GM19023 (cell line): Measurements from ENCODE around the gene PHEX.

ENCODE experiments used
- ATAC-seq: cut with Tn5 transposase; IDR thresholded peaks from one replicate; pipeline ENCODE4 v1.9.1; 2021; ENCODE audit warnings: mild to moderate bottlenecking, moderate library complexity; ENCODE audit not compliant: unreplicated experiment

The PHEX gene

DNA sequence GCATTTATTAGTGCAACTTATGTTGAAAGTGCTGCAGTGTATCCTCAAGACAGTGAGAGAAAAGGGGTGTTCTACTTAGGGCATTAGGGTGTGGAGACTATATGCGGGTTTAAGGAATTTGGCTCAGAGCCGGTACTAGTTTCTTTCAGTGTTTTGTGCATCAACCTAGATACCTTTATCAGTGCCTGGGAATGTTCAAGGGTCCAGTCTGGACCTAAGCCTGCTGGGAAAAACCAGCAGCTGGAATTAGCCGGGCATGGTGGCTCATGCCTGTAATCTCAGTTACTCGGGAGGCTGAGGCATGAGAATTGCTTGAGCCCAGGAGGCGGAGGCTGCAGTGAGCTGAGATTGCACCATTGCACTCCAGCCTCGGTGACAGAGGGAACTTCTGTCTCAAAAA lies 7.4 kb downstream of the PHEX start:
- no peak for ATAC-seq

GRCh38 chrX:22040184-22040583 lies 8.1 kb downstream of the PHEX start:
- no peak for ATAC-seq

- no peak for ATAC-seq
These were observed 9.9 kb downstream of the PHEX start for GRCh38 chrX:22041907-22042530.

- no peak for ATAC-seq
These were observed 11.7 kb downstream of the PHEX start for GRCh38 chrX:22043872-22044271.

DNA sequence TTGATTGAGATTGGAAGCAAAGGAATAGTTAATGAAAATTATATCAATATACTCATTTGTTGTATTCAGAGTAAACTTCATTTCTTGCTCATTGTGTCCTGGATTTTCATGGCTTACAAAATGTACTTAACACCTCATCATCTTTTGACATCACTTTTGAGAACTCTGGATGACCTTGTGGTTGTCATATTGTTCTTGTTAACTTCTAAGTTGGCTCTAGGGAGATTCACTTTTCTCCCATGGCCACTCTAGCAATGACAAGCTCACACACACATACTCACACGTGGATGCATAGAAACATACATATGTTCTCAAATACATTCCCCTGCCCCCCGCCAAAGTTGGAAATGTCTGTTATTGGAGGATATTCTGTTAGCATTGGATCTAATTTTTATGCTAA lies 15.3 kb downstream of the PHEX start:
- ATAC-seq, result no peak

DNA sequence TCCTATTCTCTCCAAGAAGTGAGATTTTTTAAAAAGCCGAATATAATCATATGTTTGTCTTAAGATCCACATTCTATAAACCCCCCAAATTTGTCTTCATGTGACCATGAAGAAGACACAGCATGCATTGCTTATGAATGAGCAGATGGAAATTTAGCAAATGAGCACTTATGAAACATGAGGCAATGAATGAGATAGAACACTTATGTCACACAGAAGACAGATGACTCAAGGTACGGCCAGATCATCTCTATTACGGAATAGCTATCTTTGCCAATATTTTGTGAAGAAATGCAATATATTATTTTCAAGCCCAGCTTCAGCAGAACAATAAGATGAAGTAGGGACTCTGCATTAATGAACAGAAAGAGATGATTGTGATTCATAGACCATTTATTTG lies 21.4 kb downstream of the PHEX start:
- ATAC-seq, result no peak

DNA sequence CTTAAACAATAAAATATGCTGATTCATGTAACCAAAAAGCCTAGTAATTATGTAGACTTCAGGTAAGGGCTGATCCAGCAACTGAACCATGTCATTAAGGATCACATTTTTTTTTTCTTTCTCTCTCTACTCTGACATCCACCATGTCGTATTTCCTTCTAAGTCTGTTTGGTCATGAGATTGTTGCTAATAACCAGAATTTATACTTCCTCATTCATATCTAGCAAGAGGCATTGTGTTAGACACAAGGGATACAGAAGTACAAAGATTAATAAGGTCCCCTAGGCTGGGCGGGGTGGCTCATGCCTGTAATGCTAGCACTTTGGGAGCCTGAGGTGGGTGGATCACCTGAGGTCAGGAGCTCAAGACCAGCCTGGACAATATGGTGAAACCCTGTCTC lies 24.1 kb downstream of the PHEX start:
- ATAC-seq, result no peak

DNA sequence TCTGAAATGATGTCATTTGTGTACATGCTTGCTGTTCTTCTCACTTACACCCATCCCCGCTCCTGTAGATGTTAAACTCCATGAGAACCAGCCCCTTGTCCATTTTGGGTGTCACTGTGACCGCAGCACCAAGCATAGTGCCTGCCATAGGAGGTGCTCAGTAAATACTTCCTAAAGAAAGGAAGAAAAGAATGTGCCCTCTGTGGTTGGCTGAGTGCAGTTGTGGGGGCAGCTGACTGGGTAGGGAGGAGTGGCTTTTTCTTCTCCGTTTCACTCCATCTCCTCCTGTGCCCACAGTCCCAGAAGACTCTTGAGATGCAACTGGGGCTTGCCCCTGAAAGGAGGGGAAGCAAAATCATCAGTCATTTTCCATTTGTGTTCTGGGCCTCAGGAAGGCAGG lies 25.5 kb downstream of the PHEX start:
- no peak for ATAC-seq

DNA sequence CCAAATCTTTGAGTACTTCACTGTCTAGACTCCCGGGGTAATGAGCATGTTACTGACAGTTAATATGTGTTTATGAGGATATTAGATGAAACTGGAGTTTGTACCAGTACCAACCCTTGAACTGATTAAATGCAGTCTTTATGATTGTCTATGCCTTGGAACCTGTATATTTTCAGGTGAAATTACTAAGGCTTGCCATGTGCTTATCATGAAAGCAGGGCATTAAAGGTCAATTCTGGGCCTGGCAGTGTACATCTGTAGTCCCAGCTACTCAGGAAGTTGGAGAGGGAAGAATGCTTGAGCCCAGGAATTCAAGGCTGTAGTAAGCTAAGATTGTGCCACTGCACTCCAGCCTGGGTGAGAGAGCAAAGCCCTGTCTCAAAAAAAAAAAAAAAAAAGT lies 27.6 kb downstream of the PHEX start:
- no peak for ATAC-seq

GRCh38 chrX:22060415-22061280 lies 28.5 kb downstream of the PHEX start:
- ATAC-seq, result no peak

DNA sequence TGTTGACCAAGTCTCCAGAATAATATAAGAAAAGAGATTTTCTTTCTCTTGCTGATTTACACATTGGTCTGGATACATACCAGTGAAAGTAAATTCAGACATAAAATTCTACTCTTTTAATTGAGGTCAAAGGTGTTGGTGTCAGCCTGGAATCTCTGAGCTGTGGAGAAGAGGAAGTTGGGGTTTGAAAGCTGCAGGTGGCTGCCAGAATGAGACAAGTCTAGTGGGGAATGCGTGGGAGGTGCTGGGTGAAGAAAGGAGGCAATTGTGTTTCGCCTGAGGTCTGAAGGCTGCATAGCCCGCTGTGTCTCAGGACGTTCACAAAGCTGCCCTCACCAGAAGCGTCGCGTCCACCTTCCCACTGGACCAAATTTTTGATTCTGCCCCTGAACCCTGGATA lies 31.2 kb downstream of the PHEX start:
- ATAC-seq, result peak; percentile 84

DNA sequence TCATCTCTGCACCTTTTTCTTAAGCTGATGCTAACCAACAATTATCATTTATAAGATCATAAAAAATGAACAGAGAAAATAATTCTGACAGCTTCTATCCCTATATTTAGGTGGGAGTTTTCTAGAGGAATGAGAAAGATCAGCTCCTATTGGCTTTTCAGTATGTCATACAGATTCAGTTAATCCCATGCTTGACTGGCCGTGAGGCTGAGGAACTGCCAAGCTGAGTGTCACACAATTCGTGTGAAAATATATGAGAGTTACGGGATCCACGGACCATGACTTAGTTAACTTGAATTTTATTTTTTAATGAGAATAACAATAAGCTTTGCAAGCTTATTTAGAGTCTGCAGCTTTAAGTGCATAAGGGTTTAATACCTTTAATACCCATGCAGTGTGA lies 37.5 kb downstream of the PHEX start:
- no peak for ATAC-seq

- ATAC-seq, result no peak
These were observed 41.8 kb downstream of the PHEX start for GRCh38 chrX:22073928-22074327.

GRCh38 chrX:22078117-22078516 lies 46.0 kb downstream of the PHEX start:
- no peak for ATAC-seq

GRCh38 chrX:22081475-22082092 lies 49.5 kb downstream of the PHEX start:
- ATAC-seq, result peak; percentile 81

- ATAC-seq, result no peak
These were observed 53.9 kb downstream of the PHEX start for GRCh38 chrX:22086003-22086402.

- no peak for ATAC-seq
These were observed 55.0 kb downstream of the PHEX start for GRCh38 chrX:22087011-22087557.

- ATAC-seq, result no peak
These were observed 56.2 kb downstream of the PHEX start for GRCh38 chrX:22088326-22088725.

DNA sequence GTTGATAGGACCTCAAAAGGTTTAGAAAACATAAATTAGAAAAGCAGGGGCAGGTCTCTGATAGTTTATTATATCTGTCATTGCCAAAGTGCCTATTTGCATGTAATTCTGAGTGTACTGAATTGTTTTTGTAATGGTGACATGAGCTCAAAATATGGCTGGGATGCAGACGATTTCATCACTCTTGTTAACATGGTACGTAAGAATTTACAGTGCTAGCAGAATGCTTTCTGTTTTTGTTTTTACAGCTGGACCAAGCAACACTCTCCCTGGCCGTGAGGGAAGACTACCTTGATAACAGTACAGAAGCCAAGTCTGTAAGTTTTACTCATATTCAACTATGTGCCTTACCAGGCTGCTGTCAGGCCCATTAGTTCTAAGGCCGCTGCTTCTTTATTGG lies 58.1 kb downstream of the PHEX start:
- ATAC-seq, result no peak

- no peak for ATAC-seq
These were observed 61.4 kb downstream of the PHEX start for GRCh38 chrX:22093550-22093949.

DNA sequence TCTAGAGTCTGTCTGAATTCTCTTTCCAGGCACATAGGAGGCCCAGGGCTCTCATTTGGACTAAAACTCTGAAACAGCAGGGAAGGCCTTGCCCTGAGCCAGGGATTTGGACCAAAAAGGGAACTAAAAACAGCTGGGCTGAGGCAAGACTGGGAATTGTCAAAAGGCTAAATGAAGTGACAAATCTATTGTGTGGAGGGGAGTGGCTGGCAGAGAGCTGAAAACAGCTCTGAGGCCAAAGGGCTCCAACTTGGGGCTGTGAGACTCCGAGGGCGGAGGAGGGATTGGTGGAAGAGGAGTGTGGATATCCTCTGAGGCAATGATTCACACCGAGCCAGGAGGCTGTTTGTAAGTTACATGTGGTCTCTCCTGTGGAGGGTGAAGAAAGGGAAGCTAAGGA lies 63.2 kb downstream of the PHEX start:
- no peak for ATAC-seq

DNA sequence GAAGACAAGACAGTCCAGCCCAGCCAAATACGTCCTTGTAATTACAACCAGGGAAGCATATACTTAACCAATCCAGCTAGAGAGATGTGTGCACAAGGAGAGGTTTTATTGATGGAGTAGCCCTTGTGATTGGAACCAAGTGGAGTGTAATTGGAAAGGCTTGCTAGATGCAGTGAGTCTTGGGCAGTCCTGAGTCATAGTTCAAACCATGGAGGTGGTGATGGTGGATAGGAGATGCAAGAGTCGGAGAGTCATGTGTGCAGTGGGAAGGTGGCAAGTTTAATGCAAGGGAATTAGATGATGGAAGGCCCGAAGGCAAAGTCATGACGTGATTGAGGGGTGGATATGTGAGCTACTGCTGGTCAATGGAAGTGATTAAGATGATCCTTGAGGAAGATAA lies 63.7 kb downstream of the PHEX start:
- no peak for ATAC-seq
